Stomach (tissue), 4 donors: ENCODE measurements around the gene S1PR2.

Source experiments
- POLR2AphosphoS5 ChIP-seq, 3 donors: sonication (generic); formaldehyde crosslinking; IDR thresholded peaks; one replicate each; pipeline ENCODE4 v1.6.1; 2016; ENCODE audit warnings: antibody characterized with exemption in 3 of 3
- TF ChIP-seq, protein P1 (sequence below), 7 experiments: fragments of 450-650 bp in 4 of 7; fragments of 200-600 bp in 3 of 7; sonication (generic) in 3 of 7; IDR thresholded peaks; one replicate each; pipeline ENCODE4 v1.5.1; 2016 to 2019; ENCODE audit warnings: antibody characterized with exemption in 7 of 7, control low read depth in 2 of 7, mild to moderate bottlenecking in 1 of 7

DNA sequence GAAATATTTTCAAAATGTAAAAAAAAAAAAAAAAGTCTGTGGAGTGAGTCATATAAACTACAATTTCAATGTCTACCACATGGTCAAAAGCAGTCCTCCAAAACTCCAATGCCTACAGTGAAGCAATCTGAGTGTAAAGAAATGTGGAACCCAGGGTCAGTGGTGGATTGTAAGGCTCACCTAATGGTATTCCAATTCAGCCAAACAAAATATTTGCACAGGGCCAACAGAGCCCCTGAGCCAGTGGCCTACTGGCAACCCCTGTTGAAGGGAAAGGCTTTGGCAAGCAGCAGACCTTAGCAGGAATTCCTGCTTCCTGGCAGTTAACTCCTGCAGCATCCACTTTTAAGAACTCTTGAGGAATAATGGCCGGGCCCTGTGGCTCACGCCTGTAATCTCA, 39.8 kb downstream of the S1PR2 start:
- TF ChIP-seq POLR2AphosphoS5 (IDR thresholded peaks at IDR 0.05): peak in 1 of 3 donors; percentile 63
- TF ChIP-seq, protein P1, sequence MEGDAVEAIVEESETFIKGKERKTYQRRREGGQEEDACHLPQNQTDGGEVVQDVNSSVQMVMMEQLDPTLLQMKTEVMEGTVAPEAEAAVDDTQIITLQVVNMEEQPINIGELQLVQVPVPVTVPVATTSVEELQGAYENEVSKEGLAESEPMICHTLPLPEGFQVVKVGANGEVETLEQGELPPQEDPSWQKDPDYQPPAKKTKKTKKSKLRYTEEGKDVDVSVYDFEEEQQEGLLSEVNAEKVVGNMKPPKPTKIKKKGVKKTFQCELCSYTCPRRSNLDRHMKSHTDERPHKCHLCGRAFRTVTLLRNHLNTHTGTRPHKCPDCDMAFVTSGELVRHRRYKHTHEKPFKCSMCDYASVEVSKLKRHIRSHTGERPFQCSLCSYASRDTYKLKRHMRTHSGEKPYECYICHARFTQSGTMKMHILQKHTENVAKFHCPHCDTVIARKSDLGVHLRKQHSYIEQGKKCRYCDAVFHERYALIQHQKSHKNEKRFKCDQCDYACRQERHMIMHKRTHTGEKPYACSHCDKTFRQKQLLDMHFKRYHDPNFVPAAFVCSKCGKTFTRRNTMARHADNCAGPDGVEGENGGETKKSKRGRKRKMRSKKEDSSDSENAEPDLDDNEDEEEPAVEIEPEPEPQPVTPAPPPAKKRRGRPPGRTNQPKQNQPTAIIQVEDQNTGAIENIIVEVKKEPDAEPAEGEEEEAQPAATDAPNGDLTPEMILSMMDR (IDR thresholded peaks at IDR 0.05): no peak
